ENCODE data around the gene ZNF684. TPM values are rescaled to one million over a fixed set of nuclear protein-coding genes. Genes with fewer than 3 reads are reported as not detected.

ZNF684 gene
- total RNA-seq, 1 experiment from 2014 or later = 6.0 TPM

- no TSS peak for BruUV-seq (replicated peaks)
- no peak for TF ChIP-seq EZH2 (IDR thresholded peaks at IDR 0.05; ENCODE audit: low read depth)
- TF ChIP-seq CTCF (conservative IDR thresholded peaks at IDR 0.05) = no peak
- ChIA-PET POLR2A (ENCODE audit: unreplicated experiment) (interaction anchor here (0.6 kb wide), 2 partner anchors 62 to 85 kb away, joined by 3 to 4 read pairs; no protein-coding TSS in a partner anchor), CTCF (no interaction called here)
- no peaks in the 10 kb centered on the region for H3K9me2 ChIP-seq (ENCODE audit: insufficient read depth)
- no peak overlapping the region for H3K4me3 ChIP-seq
- no peak for DNase-seq
- no peak overlapping the region for H3K27ac ChIP-seq
- intact Hi-C loops (cut with micrococcal nuclease; ENCODE audit: unreplicated experiment) = loop anchor here (5.0 kb wide), 1 partner anchor 354 kb away; no protein-coding TSS in a partner anchor
- no peak overlapping the region for H2AFZ ChIP-seq
- H3K27me3 ChIP-seq (ENCODE audit: insufficient read depth, low read depth) = no peaks in the 10 kb centered on the region
- H3K4me1 ChIP-seq (replicated peaks; ENCODE audit: insufficient read depth) = no peaks in the 10 kb centered on the region
- H3K9me3 ChIP-seq (ENCODE audit: insufficient read depth, low read depth) = no peaks in the 10 kb centered on the region
- H3K79me2 ChIP-seq (ENCODE audit: low read depth) = no peaks in the 10 kb centered on the region
- H3K4me2 ChIP-seq = no peak overlapping the region
- H3K36me3 ChIP-seq (ENCODE audit: low read depth) = no peaks in the 10 kb centered on the region
- H3F3A ChIP-seq (ENCODE audit: insufficient read depth, low read depth) = no peaks in the 10 kb centered on the region
- no peaks in the 10 kb centered on the region for H4K20me1 ChIP-seq (ENCODE audit: insufficient read depth)
Observed at GRCh38 chr1:40593449-40594186, 62.2 kb downstream of the ZNF684 start.

- Histone ChIP-seq H4K20me1 (ENCODE audit: insufficient read depth) (no peaks in the 10 kb centered on the region), H3K79me2 (ENCODE audit: low read depth) (no peaks in the 10 kb centered on the region), H3K4me2 (no peak overlapping the region), H3K27me3 (ENCODE audit: insufficient read depth, low read depth) (no peaks in the 10 kb centered on the region), H3K4me3 (no peak overlapping the region), H2AFZ (no peak overlapping the region), H3K9me2 (ENCODE audit: insufficient read depth) (no peaks in the 10 kb centered on the region), H3K36me3 (ENCODE audit: low read depth) (no peaks in the 10 kb centered on the region), H3F3A (ENCODE audit: insufficient read depth, low read depth) (no peaks in the 10 kb centered on the region), H3K27ac (no peak overlapping the region), H3K4me1 (replicated peaks; ENCODE audit: insufficient read depth) (no peaks in the 10 kb centered on the region), H3K9me3 (ENCODE audit: insufficient read depth, low read depth) (no peaks in the 10 kb centered on the region)
- TF ChIP-seq EZH2 (IDR thresholded peaks at IDR 0.05; ENCODE audit: low read depth) = no peak
- no peak for TF ChIP-seq CTCF (conservative IDR thresholded peaks at IDR 0.05)
- BruUV-seq (replicated peaks) = no TSS peak
- no peak for DNase-seq
- POLR2A ChIA-PET (ENCODE audit: unreplicated experiment) = interaction anchor here (0.6 kb wide), 1 partner anchor 63 kb away, joined by 4 read pairs; no protein-coding TSS in a partner anchor
- intact Hi-C loops (cut with micrococcal nuclease; ENCODE audit: unreplicated experiment) = loop anchor here (5.0 kb wide), 1 partner anchor 353 kb away; no protein-coding TSS in a partner anchor
- CTCF ChIA-PET = no interaction called here
Observed at GRCh38 chr1:40594187-40594531, 62.7 kb downstream of the ZNF684 start.

GRCh38 chr1:40595623-40596022 lies 64.2 kb downstream of the ZNF684 start:
- Histone ChIP-seq H3F3A (ENCODE audit: insufficient read depth, low read depth) (no peaks in the 10 kb centered on the region), H3K36me3 (ENCODE audit: low read depth) (no peaks in the 10 kb centered on the region), H3K4me2 (no peak overlapping the region), H3K9me2 (ENCODE audit: insufficient read depth) (no peaks in the 10 kb centered on the region), H2AFZ (no peak overlapping the region), H3K4me3 (no peak overlapping the region), H3K9me3 (ENCODE audit: insufficient read depth, low read depth) (no peaks in the 10 kb centered on the region), H3K79me2 (ENCODE audit: low read depth) (no peaks in the 10 kb centered on the region), H3K27me3 (ENCODE audit: insufficient read depth, low read depth) (no peaks in the 10 kb centered on the region), H3K4me1 (replicated peaks; ENCODE audit: insufficient read depth) (no peaks in the 10 kb centered on the region), H3K27ac (no peak overlapping the region), H4K20me1 (ENCODE audit: insufficient read depth) (no peaks in the 10 kb centered on the region)
- intact Hi-C loops (cut with micrococcal nuclease; ENCODE audit: unreplicated experiment) = no loop called here
- TF ChIP-seq CTCF (conservative IDR thresholded peaks at IDR 0.05) (no peak), EZH2 (IDR thresholded peaks at IDR 0.05; ENCODE audit: low read depth) (no peak)
- BruUV-seq (replicated peaks) = no TSS peak
- DNase-seq = no peak
- ChIA-PET CTCF (no interaction called here), POLR2A (ENCODE audit: unreplicated experiment) (no interaction called here)

Other genes with a start within 250 kb of the ZNF684 start
- 9.3 and 13.5 TPM in 2 replicates for gene COL9A2, start 214.4 kb upstream of the ZNF684 start, total RNA-seq (2021)
- 12.9 and 19.7 TPM in 2 replicates for gene SMAP2, start 157.9 kb upstream of the ZNF684 start, total RNA-seq (2021)
- gene ZFP69B, start 81.2 kb upstream of the ZNF684 start, total RNA-seq (2021) = 3.7 TPM in 2 replicates
- gene ZFP69, start 54.3 kb upstream of the ZNF684 start, total RNA-seq (2021) = 3.7 and 4.8 TPM in 2 replicates
- gene EXO5, start 22.9 kb upstream of the ZNF684 start, total RNA-seq (2021) = 15.4 and 19.0 TPM in 2 replicates
- gene RIMS3, start 134.0 kb downstream of the ZNF684 start, total RNA-seq (2021) = 12.9 and 14.0 TPM in 2 replicates
- 79.4 and 91.1 TPM in 2 replicates for gene NFYC, start 160.1 kb downstream of the ZNF684 start, total RNA-seq (2021)